Heart right ventricle (tissue), 16 donors: ENCODE data around the gene RNF227. TPM values are rescaled to one million over a fixed set of nuclear protein-coding genes. Genes with fewer than 3 reads are reported as not detected.
A peak's percentile ranks its signal among the peaks of the same experiment; 100 is the strongest.

ENCODE experiments used
- ATAC-seq, 8 donors: fragments of 200-7000 bp; cut with Tn5 transposase; one replicate each; pipeline ENCODE4 v1.9.1; 2020; ENCODE audit warnings: mild to moderate bottlenecking in 8 of 8, moderate library complexity in 8 of 8, moderate number of reproducible peaks in 1 of 8
- DNase-seq, 2 donors: peaks; one replicate each; pipeline ENCODE4 v3.0.0-alpha.2; 2020
- H3K27ac ChIP-seq, 10 donors: fragments of 200-600 bp; sonication (generic) in 2 of 10; one replicate each; pipeline versions ENCODE4 v1.5.0 to v1.8.0; 2020 to 2022; ENCODE audit warnings: mild to moderate bottlenecking in 3 of 10
- H3K27me3 ChIP-seq, 7 donors: fragments of 200-600 bp; one replicate each; pipeline ENCODE4 v1.8.0; 2021 to 2022; ENCODE audit warnings: mild to moderate bottlenecking in 2 of 7
- H3K36me3 ChIP-seq, 9 donors: fragments of 200-600 bp; sonication (generic) in 1 of 9; one replicate each; pipeline versions ENCODE4 v1.5.0 to v1.8.0; 2020 to 2022; ENCODE audit warnings: mild to moderate bottlenecking in 2 of 9
- H3K4me1 ChIP-seq, 9 donors: fragments of 200-600 bp; sonication (generic) in 1 of 9; one replicate each; pipeline versions ENCODE4 v1.5.0 to v1.8.0; 2020 to 2022; ENCODE audit warnings: mild to moderate bottlenecking in 4 of 9
- H3K4me3 ChIP-seq, 10 donors: fragments of 200-600 bp; sonication (generic) in 2 of 10; one replicate each; pipeline versions ENCODE4 v1.5.0 to v1.8.0; 2020 to 2022; ENCODE audit warnings: mild to moderate bottlenecking in 7 of 10, moderate library complexity in 2 of 10
- H3K9me3 ChIP-seq, 11 donors: fragments of 200-600 bp in 10 of 11; sonication (generic) in 2 of 11; one replicate each; pipeline versions ENCODE4 v1.5.0 to v1.8.0; 2013 to 2022; ENCODE audit warnings: mild to moderate bottlenecking in 2 of 11, control low read depth in 1 of 11, moderate library complexity in 1 of 11
- CTCF ChIP-seq, 9 donors: fragments of 200-600 bp; sonication (generic) in 2 of 9; IDR thresholded peaks; one replicate each; pipeline versions ENCODE4 v1.5.0 to v1.8.0; 2021 to 2022; ENCODE audit warnings: antibody characterized with exemption in 9 of 9, mild to moderate bottlenecking in 5 of 9, moderate library complexity in 1 of 9
- WGBS, 2 donors: extraction: QIAGEN DNeasy Blood & Tissue Kit; methylation state at CpG; one replicate each; pipeline ENCODE4 v1.1.7; 2013; ENCODE audit warnings: inconsistent platforms in 1 of 2; 5-methylcytosine and 5-hydroxymethylcytosine counted together
- intact Hi-C, 10 donors: fragments of 100-400 bp; cut with DNase I; formaldehyde crosslinking; loops; one replicate each; pipeline versions ENCODE4 v1.11.1 to v1.14.2; 2022
- polyA plus RNA-seq, 2 donors: library from polyadenylated mRNA; stranded (reverse); fragments of 200-250 nt; gene quantifications; one replicate each; pipeline ENCODE4 v1.2.3, GENCODE V29; 2013
- total RNA-seq, 10 donors: library from RNA; stranded (reverse); fragmentation: NEBNext Ultra II Directional in 3 of 10; extraction: Animal tissue kit (Norgen Biotek cat#: 25700) in 3 of 10; gene quantifications; one replicate each; pipeline versions ENCODE4 v1.2.1 to v1.2.4, GENCODE V29; 2021 to 2023
- donor health status: Arrhythmogenic right ventricular cardiomyopathy.
- donor health status: ischemic (EF 13 %, LVEDD 7.1; RV severe dilation, severe dysfunction).
- donor health status: healthy with polysubstance abuse.
- donor health status: DM: no; HTN: yes; CAD: no.
- donor health status: DM: no; HTN: no; CAD: no.
- donor health status: ischemic (EF 25% LVEDD 6.9; RV normal size, moderate dysfunction).
- donor health status: ischemic (EF 25% LVEDD 5.7; RV mildly dilated, moderate dysfunction).
- donor health status: healthy.
- donor health status: DM: yes; HTN: yes; CAD: no.
- donor health status: Ischemic cardiomyopathy.
- donor health status: ischemic (EF 35%, LVEDD 5.7; RV mildly dilated, moderate dysfunction).
- donor health status: nonischemic (EF 11% LVEDD 7.7; RV severe dilation, severe dysfunction).
- donor health status: DM: yes; HTN: yes; CAD: no.
- donor health status: PGD.
- donor health status: ischemic (EF 29% LVEDD 5.4; RV normal size, mild dysfunction).
- donor health status: nonischemic (EF 23%, LVEDD 6.1; RV moderate dilation, normal function).

Gene RNF227
- total and polyA plus RNA-seq, 12 donors = 0.15 to 1.9 (median 0.93) TPM

GRCh38 chr17:7887038-7887481, 29.0 kb downstream of the RNF227 start:
- TF ChIP-seq CTCF (IDR thresholded peaks at IDR 0.05) = no peak
- Histone ChIP-seq H3K27me3 (no peaks in the 10 kb centered on the region), H3K27ac (peak overlapping the region in 9 of 10 donors; percentile 81 to 98 (median 92)), H3K9me3 (no peaks in the 10 kb centered on the region), H3K4me1 (peaks cover 19 to 73% (median 52%) of the 10 kb centered on the region in 9 donors), H3K36me3 (peaks cover 0 to 25% (median 0%) of the 10 kb centered on the region in 9 donors), H3K4me3 (peak overlapping the region in 9 of 10 donors; percentile 40 to 96 (median 79))
- intact Hi-C loops = loop anchor here in 3 of 10 donors (2.0 to 5.0 kb wide), 3 partner anchors 30 to 55 kb away; partner anchors contain the start of genes NAA38 (in 2 of the 3), CNTROB (in 1 of the 3), KDM6B (in 1 of the 3) and TRAPPC1 (in 1 of the 3)
- ATAC-seq (no peak), DNase-seq (no peak)
- WGBS, 2 donors = 6 to 7% methylated on average over 8 of the region's 8 CpGs

- peak in 1 of 9 donors; percentile 2 for TF ChIP-seq CTCF (IDR thresholded peaks at IDR 0.05)
- no peaks in the 10 kb centered on the region for H3K27me3 ChIP-seq
- intact Hi-C loops = loop anchor here in 3 of 10 donors (2.0 to 5.0 kb wide), 3 partner anchors 30 to 54 kb away; partner anchors contain the start of genes NAA38 (in 2 of the 3), CNTROB (in 1 of the 3), KDM6B (in 1 of the 3) and TRAPPC1 (in 1 of the 3)
- peaks cover 0 to 19% (median 0%) of the 10 kb centered on the region in 9 donors for H3K36me3 ChIP-seq
- WGBS, 2 donors = 5 to 8% methylated on average over 30 of the region's 30 CpGs
- peak overlapping the region; percentile 40 to 96 (median 78) for H3K4me3 ChIP-seq
- H3K9me3 ChIP-seq = no peaks in the 10 kb centered on the region
- H3K4me1 ChIP-seq = peaks cover 19 to 79% (median 58%) of the 10 kb centered on the region in 9 donors
- ATAC-seq = no peak
- peak in 1 of 2 donors; percentile 26 for DNase-seq
- H3K27ac ChIP-seq = peak overlapping the region in 9 of 10 donors; percentile 81 to 98 (median 92)
These were observed 29.7 kb downstream of the RNF227 start for GRCh38 chr17:7886227-7887037.

- no peaks in the 10 kb centered on the region for H3K9me3 ChIP-seq
- TF ChIP-seq CTCF (IDR thresholded peaks at IDR 0.05) = peak in 1 of 9 donors; percentile 10
- ATAC-seq (peak in 1 of 8 donors; percentile 0), DNase-seq (peak; percentile 25 to 47)
- H3K4me1 ChIP-seq = peaks cover 19 to 83% (median 65%) of the 10 kb centered on the region in 9 donors
- H3K36me3 ChIP-seq = peaks cover 0 to 17% (median 2%) of the 10 kb centered on the region in 9 donors
- H3K27me3 ChIP-seq = no peaks in the 10 kb centered on the region
- WGBS, 2 donors = 1% methylated on average over 41 to 56 of the region's 64 CpGs
- intact Hi-C loops = loop anchor here in 3 of 10 donors (2.0 to 5.0 kb wide), 3 partner anchors 29 to 53 kb away; partner anchors contain the start of genes NAA38 (in 2 of the 3), CNTROB (in 1 of the 3), KDM6B (in 1 of the 3) and TRAPPC1 (in 1 of the 3)
- H3K27ac ChIP-seq = peak overlapping the region; percentile 6 to 98 (median 92)
- H3K4me3 ChIP-seq = peak overlapping the region; percentile 40 to 96 (median 78)
These were observed 30.5 kb downstream of the RNF227 start for GRCh38 chr17:7885367-7886226.
